ENCODE data around the gene CCDC81.
"Not testable (repeated sequence)": the region's sequence is repeated elsewhere in the genome, so short reads cannot be mapped to it uniquely, and the experiment has no call there.

CCDC81 gene

GRCh38 chr11:86396396-86396795, 21.7 kb downstream of the CCDC81 start:
- H3K27me3 ChIP-seq (ENCODE audit: control insufficient read depth, insufficient read depth, low read length), result no peaks in the 10 kb centered on the region
- no peak overlapping the region for H3K9ac ChIP-seq (ENCODE audit: low read length)
- no peak overlapping the region for H3K27ac ChIP-seq (ENCODE audit: low read depth, low read length)
- no peak overlapping the region for H3K4me3 ChIP-seq (ENCODE audit: low read length)
- peaks cover 7% of the 10 kb centered on the region for H3K4me1 ChIP-seq (ENCODE audit: control insufficient read depth, insufficient read depth, low read length)
- H3K36me3 ChIP-seq (ENCODE audit: control insufficient read depth, insufficient read depth, low read length), result no peaks in the 10 kb centered on the region

GRCh38 chr11:86397351-86397750, 22.7 kb downstream of the CCDC81 start:
- Histone ChIP-seq H3K27ac (ENCODE audit: low read depth, low read length) (no peak overlapping the region), H3K36me3 (ENCODE audit: control insufficient read depth, insufficient read depth, low read length) (no peaks in the 10 kb centered on the region), H3K9ac (ENCODE audit: low read length) (no peak overlapping the region), H3K27me3 (ENCODE audit: control insufficient read depth, insufficient read depth, low read length) (no peaks in the 10 kb centered on the region), H3K4me3 (ENCODE audit: low read length) (no peak overlapping the region), H3K4me1 (ENCODE audit: control insufficient read depth, insufficient read depth, low read length) (peaks cover 7% of the 10 kb centered on the region)

GRCh38 chr11:86398106-86398505, 23.4 kb downstream of the CCDC81 start:
- Histone ChIP-seq H3K4me1 (ENCODE audit: control insufficient read depth, insufficient read depth, low read length) (peaks cover 7% of the 10 kb centered on the region), H3K9ac (ENCODE audit: low read length) (no peak overlapping the region), H3K36me3 (ENCODE audit: control insufficient read depth, insufficient read depth, low read length) (no peaks in the 10 kb centered on the region), H3K27ac (ENCODE audit: low read depth, low read length) (no peak overlapping the region), H3K27me3 (ENCODE audit: control insufficient read depth, insufficient read depth, low read length) (no peaks in the 10 kb centered on the region), H3K4me3 (ENCODE audit: low read length) (no peak overlapping the region)

GRCh38 chr11:86403458-86403857, 28.8 kb downstream of the CCDC81 start:
- Histone ChIP-seq H3K4me3 (ENCODE audit: low read length) (no peak overlapping the region), H3K27ac (ENCODE audit: low read depth, low read length) (no peak overlapping the region), H3K36me3 (ENCODE audit: control insufficient read depth, insufficient read depth, low read length) (no peaks in the 10 kb centered on the region), H3K27me3 (ENCODE audit: control insufficient read depth, insufficient read depth, low read length) (no peaks in the 10 kb centered on the region), H3K4me1 (ENCODE audit: control insufficient read depth, insufficient read depth, low read length) (no peaks in the 10 kb centered on the region), H3K9ac (ENCODE audit: low read length) (no peak overlapping the region)

GRCh38 chr11:86408845-86409244, 34.2 kb downstream of the CCDC81 start:
- no peaks in the 10 kb centered on the region for H3K27me3 ChIP-seq (ENCODE audit: control insufficient read depth, insufficient read depth, low read length)
- H3K4me1 ChIP-seq (ENCODE audit: control insufficient read depth, insufficient read depth, low read length), result no peaks in the 10 kb centered on the region
- no peak overlapping the region for H3K4me3 ChIP-seq (ENCODE audit: low read length)
- H3K36me3 ChIP-seq (ENCODE audit: control insufficient read depth, insufficient read depth, low read length), result no peaks in the 10 kb centered on the region
- no peak overlapping the region for H3K27ac ChIP-seq (ENCODE audit: low read depth, low read length)
- H3K9ac ChIP-seq (ENCODE audit: low read length), result no peak overlapping the region

- Histone ChIP-seq H3K4me3 (ENCODE audit: low read length) (no peak overlapping the region), H3K4me1 (ENCODE audit: control insufficient read depth, insufficient read depth, low read length) (no peaks in the 10 kb centered on the region), H3K9ac (ENCODE audit: low read length) (no peak overlapping the region)
These were observed 39.3 kb downstream of the CCDC81 start for GRCh38 chr11:86414032-86414431.

GRCh38 chr11:86415026-86415425, 40.3 kb downstream of the CCDC81 start:
- no peak overlapping the region for H3K27ac ChIP-seq (ENCODE audit: low read depth, low read length)
- no peak overlapping the region for H3K9ac ChIP-seq (ENCODE audit: low read length)
- no peaks in the 10 kb centered on the region for H3K27me3 ChIP-seq (ENCODE audit: control insufficient read depth, insufficient read depth, low read length)
- H3K4me1 ChIP-seq (ENCODE audit: control insufficient read depth, insufficient read depth, low read length), result no peaks in the 10 kb centered on the region
- no peak overlapping the region for H3K4me3 ChIP-seq (ENCODE audit: low read length)
- no peaks in the 10 kb centered on the region for H3K36me3 ChIP-seq (ENCODE audit: control insufficient read depth, insufficient read depth, low read length)

More at GRCh38 chr11:86414032-86414431, 39.3 kb downstream of the CCDC81 start:
- Histone ChIP-seq H3K27ac (ENCODE audit: low read depth, low read length) (no peak overlapping the region), H3K36me3 (ENCODE audit: control insufficient read depth, insufficient read depth, low read length) (no peaks in the 10 kb centered on the region), H3K27me3 (ENCODE audit: control insufficient read depth, insufficient read depth, low read length) (no peaks in the 10 kb centered on the region)

GRCh38 chr11:86416494-86416893, 41.8 kb downstream of the CCDC81 start:
- H3K9ac ChIP-seq (ENCODE audit: low read length), result no peak overlapping the region
- H3K27me3 ChIP-seq (ENCODE audit: control insufficient read depth, insufficient read depth, low read length), result no peaks in the 10 kb centered on the region
- no peak overlapping the region for H3K27ac ChIP-seq (ENCODE audit: low read depth, low read length)
- H3K4me3 ChIP-seq (ENCODE audit: low read length), result no peak overlapping the region
- H3K36me3 ChIP-seq (ENCODE audit: control insufficient read depth, insufficient read depth, low read length), result no peaks in the 10 kb centered on the region
- no peaks in the 10 kb centered on the region for H3K4me1 ChIP-seq (ENCODE audit: control insufficient read depth, insufficient read depth, low read length)

GRCh38 chr11:86416951-86417350, 42.3 kb downstream of the CCDC81 start:
- not testable (repeated sequence) for H3K9ac ChIP-seq (ENCODE audit: low read length); H3K36me3 ChIP-seq (ENCODE audit: control insufficient read depth, insufficient read depth, low read length); H3K4me1 ChIP-seq (ENCODE audit: control insufficient read depth, insufficient read depth, low read length); H3K27ac ChIP-seq (ENCODE audit: low read depth, low read length); H3K27me3 ChIP-seq (ENCODE audit: control insufficient read depth, insufficient read depth, low read length); H3K4me3 ChIP-seq (ENCODE audit: low read length)

- Histone ChIP-seq H3K4me1 (ENCODE audit: control insufficient read depth, insufficient read depth, low read length) (no peaks in the 10 kb centered on the region), H3K27ac (ENCODE audit: low read depth, low read length) (no peak overlapping the region), H3K4me3 (ENCODE audit: low read length) (no peak overlapping the region), H3K9ac (ENCODE audit: low read length) (no peak overlapping the region), H3K36me3 (ENCODE audit: control insufficient read depth, insufficient read depth, low read length) (no peaks in the 10 kb centered on the region), H3K27me3 (ENCODE audit: control insufficient read depth, insufficient read depth, low read length) (no peaks in the 10 kb centered on the region)
These were observed 43.4 kb downstream of the CCDC81 start for GRCh38 chr11:86418106-86418505.

GRCh38 chr11:86418513-86418912, 43.8 kb downstream of the CCDC81 start:
- Histone ChIP-seq H3K36me3 (ENCODE audit: control insufficient read depth, insufficient read depth, low read length) (no peaks in the 10 kb centered on the region), H3K4me1 (ENCODE audit: control insufficient read depth, insufficient read depth, low read length) (no peaks in the 10 kb centered on the region), H3K9ac (ENCODE audit: low read length) (no peak overlapping the region), H3K27ac (ENCODE audit: low read depth, low read length) (no peak overlapping the region), H3K4me3 (ENCODE audit: low read length) (no peak overlapping the region), H3K27me3 (ENCODE audit: control insufficient read depth, insufficient read depth, low read length) (no peaks in the 10 kb centered on the region)

GRCh38 chr11:86418917-86419316, 44.2 kb downstream of the CCDC81 start:
- no peak overlapping the region for H3K4me3 ChIP-seq (ENCODE audit: low read length)
- no peak overlapping the region for H3K27ac ChIP-seq (ENCODE audit: low read depth, low read length)
- H3K9ac ChIP-seq (ENCODE audit: low read length), result no peak overlapping the region
- no peaks in the 10 kb centered on the region for H3K36me3 ChIP-seq (ENCODE audit: control insufficient read depth, insufficient read depth, low read length)
- H3K4me1 ChIP-seq (ENCODE audit: control insufficient read depth, insufficient read depth, low read length), result no peaks in the 10 kb centered on the region
- no peaks in the 10 kb centered on the region for H3K27me3 ChIP-seq (ENCODE audit: control insufficient read depth, insufficient read depth, low read length)

- no peak overlapping the region for H3K27ac ChIP-seq (ENCODE audit: low read depth, low read length)
- no peak overlapping the region for H3K9ac ChIP-seq (ENCODE audit: low read length)
- no peaks in the 10 kb centered on the region for H3K36me3 ChIP-seq (ENCODE audit: control insufficient read depth, insufficient read depth, low read length)
- no peaks in the 10 kb centered on the region for H3K27me3 ChIP-seq (ENCODE audit: control insufficient read depth, insufficient read depth, low read length)
- H3K4me3 ChIP-seq (ENCODE audit: low read length), result no peak overlapping the region
- H3K4me1 ChIP-seq (ENCODE audit: control insufficient read depth, insufficient read depth, low read length), result no peaks in the 10 kb centered on the region
These were observed 47.3 kb downstream of the CCDC81 start for GRCh38 chr11:86421946-86422345.
